Measurements from ENCODE around the gene NPAS3. TPM values are rescaled to one million over a fixed set of nuclear protein-coding genes. Genes with fewer than 3 reads are reported as not detected.

NPAS3 gene
- total and polyA plus RNA-seq, 7 donors = 0.36 to 6.4 (median 4.6) TPM; not detected in 2

GRCh38 chr14:33457617-33458016, 518.9 kb downstream of the NPAS3 start:
- no peak for DNase-seq
- Histone ChIP-seq H3K36me3 (no peaks in the 10 kb centered on the region), H3K4me3 (no peak overlapping the region), H3K27ac (no peak overlapping the region), H3K27me3 (no peaks in the 10 kb centered on the region), H3K9me3 (no peaks in the 10 kb centered on the region), H3K4me1 (peaks cover 0 to 71% (median 48%) of the 10 kb centered on the region in 4 donors)
- no peak for TF ChIP-seq POLR2A (IDR thresholded peaks at IDR 0.05)
- no peak for TF ChIP-seq POLR2AphosphoS5 (IDR thresholded peaks at IDR 0.05)
- no peak for TF ChIP-seq EP300 (IDR thresholded peaks at IDR 0.05)
- TF ChIP-seq, protein P1, sequence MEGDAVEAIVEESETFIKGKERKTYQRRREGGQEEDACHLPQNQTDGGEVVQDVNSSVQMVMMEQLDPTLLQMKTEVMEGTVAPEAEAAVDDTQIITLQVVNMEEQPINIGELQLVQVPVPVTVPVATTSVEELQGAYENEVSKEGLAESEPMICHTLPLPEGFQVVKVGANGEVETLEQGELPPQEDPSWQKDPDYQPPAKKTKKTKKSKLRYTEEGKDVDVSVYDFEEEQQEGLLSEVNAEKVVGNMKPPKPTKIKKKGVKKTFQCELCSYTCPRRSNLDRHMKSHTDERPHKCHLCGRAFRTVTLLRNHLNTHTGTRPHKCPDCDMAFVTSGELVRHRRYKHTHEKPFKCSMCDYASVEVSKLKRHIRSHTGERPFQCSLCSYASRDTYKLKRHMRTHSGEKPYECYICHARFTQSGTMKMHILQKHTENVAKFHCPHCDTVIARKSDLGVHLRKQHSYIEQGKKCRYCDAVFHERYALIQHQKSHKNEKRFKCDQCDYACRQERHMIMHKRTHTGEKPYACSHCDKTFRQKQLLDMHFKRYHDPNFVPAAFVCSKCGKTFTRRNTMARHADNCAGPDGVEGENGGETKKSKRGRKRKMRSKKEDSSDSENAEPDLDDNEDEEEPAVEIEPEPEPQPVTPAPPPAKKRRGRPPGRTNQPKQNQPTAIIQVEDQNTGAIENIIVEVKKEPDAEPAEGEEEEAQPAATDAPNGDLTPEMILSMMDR (IDR thresholded peaks at IDR 0.05) = no peak
- WGBS, 2 donors = 92% methylated on average over 7 of the region's 7 CpGs
- intact Hi-C loops (cut with DNase I) = loop anchor here (10.0 kb wide), 1 partner anchor 753 kb away; no protein-coding TSS in a partner anchor

DNA sequence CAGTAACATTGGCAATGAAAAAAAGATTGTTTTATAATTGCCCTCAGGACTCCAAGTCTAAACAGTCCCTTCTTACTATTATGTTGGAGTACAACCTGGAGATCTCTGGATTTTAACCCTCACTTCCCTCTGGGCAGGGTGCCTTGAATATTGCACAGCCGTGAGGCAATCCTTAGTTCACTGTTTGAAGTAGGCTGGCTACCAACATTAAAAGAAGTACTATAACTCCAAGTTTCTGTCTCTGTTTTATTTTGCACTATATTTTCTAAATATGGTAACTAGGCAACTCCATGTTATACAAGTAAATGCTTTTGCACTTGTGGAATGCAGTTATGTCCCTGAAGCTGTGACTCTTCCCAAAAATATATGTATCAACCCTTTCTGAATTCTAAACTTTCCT, 521.5 kb downstream of the NPAS3 start:
- peaks cover 0 to 68% (median 31%) of the 10 kb centered on the region in 4 donors for H3K4me1 ChIP-seq
- peak; percentile 70 for DNase-seq
- no peaks in the 10 kb centered on the region for H3K9me3 ChIP-seq
- TF ChIP-seq, protein P1 (IDR thresholded peaks at IDR 0.05) = no peak
- TF ChIP-seq POLR2A (IDR thresholded peaks at IDR 0.05) (no peak), EP300 (IDR thresholded peaks at IDR 0.05) (no peak), POLR2AphosphoS5 (IDR thresholded peaks at IDR 0.05) (peak in 2 of 4 donors; percentile 21 to 39)
- intact Hi-C loops (cut with DNase I) = no loop called here
- 11 to 60% methylated on average over 1 of the region's 1 CpG for WGBS, 2 donors
- no peaks in the 10 kb centered on the region for H3K36me3 ChIP-seq
- peak overlapping the region in 3 of 4 donors; percentile 12 to 62 (median 61) for H3K27ac ChIP-seq
- no peak overlapping the region for H3K4me3 ChIP-seq
- H3K27me3 ChIP-seq = no peaks in the 10 kb centered on the region

DNA sequence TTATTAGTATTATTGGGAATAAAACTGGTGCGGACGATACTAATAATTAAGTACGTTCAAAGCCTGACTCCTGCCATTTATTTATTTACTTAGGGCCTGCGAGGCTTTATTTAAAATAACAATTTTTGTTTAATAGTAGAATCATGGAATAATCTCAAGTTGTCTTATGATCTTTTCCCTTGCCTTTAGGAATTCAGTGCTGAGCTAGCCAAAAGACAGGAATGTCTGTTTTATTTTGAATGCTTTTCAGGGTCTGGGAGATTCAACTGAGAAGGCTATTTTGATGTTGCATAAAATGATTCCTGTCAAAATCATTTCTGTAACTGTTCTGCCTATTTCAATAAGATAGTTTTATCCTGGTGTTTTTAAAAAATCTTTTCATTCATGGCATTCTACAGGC, 522.4 kb downstream of the NPAS3 start:
- peak overlapping the region in 3 of 4 donors; percentile 12 to 62 (median 61) for H3K27ac ChIP-seq
- intact Hi-C loops (cut with DNase I) = no loop called here

DNA sequence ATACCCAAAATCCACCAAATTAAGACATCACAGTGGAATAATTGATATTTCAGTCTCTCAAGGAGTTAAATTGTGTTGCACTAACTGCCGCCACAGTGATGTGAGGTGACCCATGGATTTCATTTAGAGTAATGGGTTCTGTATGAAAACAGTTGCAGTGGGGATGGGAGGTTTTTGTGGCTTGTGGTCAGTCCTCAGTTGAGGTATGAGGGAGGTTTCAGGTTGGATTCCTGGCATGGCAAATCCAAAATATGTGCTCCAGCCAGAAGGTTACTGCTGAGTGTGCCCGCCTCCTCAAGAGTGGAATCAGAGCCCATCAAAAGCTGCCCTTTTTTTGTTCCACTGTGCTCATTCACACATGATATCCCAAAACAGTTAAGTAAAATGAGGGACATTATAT, 525.1 kb downstream of the NPAS3 start:
- no peaks in the 10 kb centered on the region for H3K9me3 ChIP-seq
- no peaks in the 10 kb centered on the region for H3K36me3 ChIP-seq
- peak overlapping the region in 2 of 4 donors; percentile 52 to 65 for H3K27ac ChIP-seq
- intact Hi-C loops (cut with DNase I) = no loop called here
- peaks cover 0 to 53% (median 25%) of the 10 kb centered on the region in 4 donors for H3K4me1 ChIP-seq
- H3K4me3 ChIP-seq = no peak overlapping the region
- H3K27me3 ChIP-seq = no peaks in the 10 kb centered on the region
- no peak for DNase-seq
- 99% methylated on average over 2 of the region's 2 CpGs for WGBS, 2 donors
- TF ChIP-seq EP300 (IDR thresholded peaks at IDR 0.05) (no peak), POLR2AphosphoS5 (IDR thresholded peaks at IDR 0.05) (no peak), POLR2A (IDR thresholded peaks at IDR 0.05) (no peak)
- TF ChIP-seq, protein P1 (IDR thresholded peaks at IDR 0.05) = no peak

More for the DNA sequence above, 522.4 kb downstream of the NPAS3 start:
- DNase-seq = no peak
- no peaks in the 10 kb centered on the region for H3K27me3 ChIP-seq
- no peaks in the 10 kb centered on the region for H3K36me3 ChIP-seq
- H3K9me3 ChIP-seq = no peaks in the 10 kb centered on the region
- H3K4me3 ChIP-seq = no peak overlapping the region
- WGBS, 2 donors = 82 to 87% methylated on average over 4 of the region's 4 CpGs
- H3K4me1 ChIP-seq = peaks cover 0 to 62% (median 29%) of the 10 kb centered on the region in 4 donors
- TF ChIP-seq, protein P1 (IDR thresholded peaks at IDR 0.05) = no peak
- TF ChIP-seq POLR2A (IDR thresholded peaks at IDR 0.05) (no peak), POLR2AphosphoS5 (IDR thresholded peaks at IDR 0.05) (no peak), EP300 (IDR thresholded peaks at IDR 0.05) (no peak)

All from sigmoid colon (tissue), 7 donors.